ENCODE data around the gene KCNMA1. TPM values are rescaled to one million over a fixed set of nuclear protein-coding genes. Genes with fewer than 3 reads are reported as not detected.

The KCNMA1 gene
- total and polyA plus RNA-seq, 9 of the 15 experiments (the other 6 are each of a cell fraction or from before 2014, with no cell fraction given), result 0.01 to 0.95 (median 0.15) TPM; not detected in 4

GRCh38 chr10:77496941-77497420 lies 140.6 kb downstream of the KCNMA1 start:
- H3K9me3 ChIP-seq (replicated peaks; ENCODE audit: control insufficient read depth, insufficient read depth, low read depth, low read length), result no peaks in the 10 kb centered on the region
- DNase-seq (ENCODE audit: extremely low read depth in 1 of 4, low spot score in 3 of 4) (no peak), FAIRE-seq (peak; percentile 61), ATAC-seq (no peak)
- H3K36me3 ChIP-seq (ENCODE audit: control insufficient read depth, insufficient read depth, low read length), result no peaks in the 10 kb centered on the region
- H3K9ac ChIP-seq (ENCODE audit: insufficient read depth in 1 of 2, low read depth in 2 of 2, low read length in 2 of 2), result no peak overlapping the region
- no peak overlapping the region for H2AFZ ChIP-seq (ENCODE audit: low read depth, low read length)
- 0% methylated on average over 3 of the region's 3 CpGs for WGBS (ENCODE audit: insufficient coverage, low coverage, missing lambda C conversion rate)
- H3K27me3 ChIP-seq (ENCODE audit: control insufficient read depth in 2 of 2, insufficient read depth in 2 of 2, low read length in 2 of 2), result peaks cover 4 to 22% of the 10 kb centered on the region in 2 experiments; a peak in 2 of 5 replicates
- no peak overlapping the region for H3K4me3 ChIP-seq
- TF ChIP-seq ZC3H11A (IDR thresholded peaks at IDR 0.05; ENCODE audit: low read depth, low read length) (no peak), EGR1 (conservative IDR thresholded peaks at IDR 0.05) (no peak), CBFA2T3 (IDR thresholded peaks at IDR 0.05) (no peak), ID3 (CRISPR knock-in tag; IDR thresholded peaks at IDR 0.05) (no peak), ID3 (tag; IDR thresholded peaks at IDR 0.05) (no peak), ZNF717 (CRISPR knock-in tag; IDR thresholded peaks at IDR 0.05) (no peak), MIER1 (IDR thresholded peaks at IDR 0.05; ENCODE audit: low read depth) (no peak), RBM22 (IDR thresholded peaks at IDR 0.05; ENCODE audit: low read depth, low read length, poor library complexity, severe bottlenecking) (no peak), ELF2 (CRISPR knock-in tag; IDR thresholded peaks at IDR 0.05) (no peak), DPF2 (IDR thresholded peaks at IDR 0.05) (no peak), PTRF (tag; IDR thresholded peaks at IDR 0.05) (no peak), ZNF124 (CRISPR knock-in tag; IDR thresholded peaks at IDR 0.05) (no peak), BRF2 (IDR thresholded peaks at IDR 0.05; ENCODE audit: borderline replicate concordance, insufficient read depth, insufficient read length) (no peak), CREBBP (IDR thresholded peaks at IDR 0.05; ENCODE audit: low read depth, low read length) (no peak), NCOA6 (IDR thresholded peaks at IDR 0.05) (no peak), DIDO1 (tag; IDR thresholded peaks at IDR 0.05; ENCODE audit: low read depth) (no peak)
- no peaks in the 10 kb centered on the region for H3K9me1 ChIP-seq (ENCODE audit: control insufficient read depth, insufficient read depth, low read length)
- no TSS peak for BruUV-seq (replicated peaks)
- in situ Hi-C loops (cut with MboI) (no loop called here), intact Hi-C loops (cut with micrococcal nuclease) (loop anchor here (10.0 kb wide), 1 partner anchor 148 kb away; no protein-coding TSS in a partner anchor)
- H3K4me1 ChIP-seq (replicated peaks in 1 of 2; ENCODE audit: control insufficient read depth in 2 of 2, insufficient read depth in 2 of 2, low read length in 2 of 2), result no peaks in the 10 kb centered on the region
- no peaks in the 10 kb centered on the region for H3K79me2 ChIP-seq (ENCODE audit: control insufficient read depth, insufficient read depth, low read length)
- ChIA-PET POLR2A (interaction anchor here (0.7 kb wide), 1 partner anchor 143 kb away, joined by 3 read pairs; no protein-coding TSS in a partner anchor), CTCF (ENCODE audit: low intra/inter-chr PET ratio) (no interaction called here)
- no peak overlapping the region for H3K27ac ChIP-seq (ENCODE audit: extremely low read depth, low read depth, low read length)
- peaks cover 7% of the 10 kb centered on the region; the same call in 1 of the 2 replicates for H4K20me1 ChIP-seq (replicated peaks; ENCODE audit: control insufficient read depth, insufficient read depth, low read length)
- H3K4me2 ChIP-seq (ENCODE audit: insufficient read depth, low read length), result no peak overlapping the region
